CD4-positive, alpha-beta memory T cell (primary cell): ENCODE results near the gene ODC1. TPM values are rescaled to one million over a fixed set of nuclear protein-coding genes. Genes with fewer than 3 reads are reported as not detected.

Source experiments
- CTCF ChIA-PET: fragments of 350-600 bp; sonication (Branson Sonifier 250); formaldehyde crosslinking; loops from one replicate; lab custom pipeline; 2021; ENCODE audit warnings: inconsistent platforms; ENCODE audit not compliant: partially characterized antibody; lab: Charles Lee
- POLR2A ChIA-PET: fragments of 350-600 bp; sonication (Branson Sonifier 250); formaldehyde crosslinking; loops from one replicate; lab custom pipeline; 2021; ENCODE audit not compliant: partially characterized antibody; lab: Charles Lee
- DNase-seq, 5 donors: peaks; one replicate each; pipeline versions ENCODE4 v3.0.0 to v3.0.0-alpha.2; 2020 to 2022; ENCODE audit warnings: mixed read lengths in 1 of 5
- H3K27ac ChIP-seq: one replicate; pipeline ENCODE4 v1.7.0; 2013; ENCODE audit warnings: low read depth, low read length
- H3K27me3 ChIP-seq: 2 replicates; pipeline ENCODE4 v1.7.0; 2013; ENCODE audit warnings: mild to moderate bottlenecking, low read length, moderate library complexity; ENCODE audit not compliant: insufficient read depth
- H3K36me3 ChIP-seq: 2 replicates; pipeline ENCODE4 v1.7.0; 2013; ENCODE audit warnings: mild to moderate bottlenecking, low read length, moderate library complexity; ENCODE audit not compliant: insufficient read depth
- H3K4me1 ChIP-seq: 2 replicates; pipeline ENCODE4 v1.7.0; 2013; ENCODE audit warnings: mild to moderate bottlenecking, low read length, moderate library complexity; ENCODE audit not compliant: insufficient read depth
- H3K4me3 ChIP-seq, 2 donors: one replicate each; pipeline ENCODE4 v1.7.0; 2013; ENCODE audit warnings: low read length in 2 of 2, mild to moderate bottlenecking in 1 of 2
- H3K9me3 ChIP-seq, 2 donors: one replicate each; pipeline ENCODE4 v1.7.0; 2013; ENCODE audit warnings: low read length in 2 of 2, control low read depth in 1 of 2; ENCODE audit not compliant: control insufficient read depth in 1 of 2
- H3K27ac Mint-ChIP-seq, 7 donors: one replicate each; pipeline ENCODE4 v1.8.0; 2020 to 2021; ENCODE audit warnings: mixed read lengths in 7 of 7, mild to moderate bottlenecking in 6 of 7, inconsistent platforms in 3 of 7, moderate library complexity in 3 of 7
- H3K27me3 Mint-ChIP-seq, 2 donors: one replicate each; pipeline ENCODE4 v1.8.0; 2020 to 2021; ENCODE audit warnings: mixed read lengths in 2 of 2
- H3K36me3 Mint-ChIP-seq, 2 donors: one replicate each; pipeline ENCODE4 v1.8.0; 2020 to 2021; ENCODE audit warnings: mixed read lengths in 2 of 2, inconsistent platforms in 1 of 2, mild to moderate bottlenecking in 1 of 2
- H3K4me1 Mint-ChIP-seq, 4 donors: one replicate each; pipeline ENCODE4 v1.8.0; 2020 to 2021; ENCODE audit warnings: mixed read lengths in 4 of 4, mild to moderate bottlenecking in 1 of 4
- H3K4me3 Mint-ChIP-seq, 8 donors: one replicate each; pipeline ENCODE4 v1.8.0; 2020 to 2021; ENCODE audit warnings: mixed read lengths in 8 of 8, mild to moderate bottlenecking in 7 of 8, moderate library complexity in 6 of 8, inconsistent platforms in 3 of 8
- H3K9me3 Mint-ChIP-seq, 8 donors: one replicate each; pipeline ENCODE4 v1.8.0; 2020 to 2021; ENCODE audit warnings: mixed read lengths in 8 of 8, mild to moderate bottlenecking in 5 of 8, inconsistent platforms in 3 of 8, moderate library complexity in 1 of 8
- intact Hi-C: fragments of 100-400 bp; cut with micrococcal nuclease; formaldehyde crosslinking; loops from one replicate; pipeline ENCODE4 v1.15.1; 2023
- polyA plus RNA-seq, 2 donors: library from polyadenylated mRNA; unstranded; fragments of 300-500 nt; fragmentation: Illumina TruSeq; gene quantifications; one replicate each; pipeline ENCODE4 v1.2.3, GENCODE V29; 2021
- total RNA-seq, 2 experiments: library from RNA; stranded (reverse); gene quantifications; one replicate each; pipeline ENCODE4 v1.2.3, GENCODE V29; 2021

ODC1 gene
- total and polyA plus RNA-seq, 4 experiments from 2014 or later = 32.5 to 63.5 (median 44.8) TPM

- intact Hi-C loops = no loop called here
- no peak overlapping the region for H3K4me3 ChIP-seq
- no peaks in the 10 kb centered on the region for H3K4me1 ChIP-seq
- H3K36me3 Mint-ChIP-seq = peaks cover 8 to 33% of the 10 kb centered on the region in 2 donors
- no peaks in the 10 kb centered on the region for H3K9me3 ChIP-seq
- no peak for DNase-seq
- H3K9me3 Mint-ChIP-seq = no peaks in the 10 kb centered on the region
- no peaks in the 10 kb centered on the region for H3K27me3 Mint-ChIP-seq
- no peak overlapping the region for H3K27ac ChIP-seq
- CTCF ChIA-PET = interaction anchor here (0.7 to 6.3 kb wide), 5 partner anchors 9 to 293 kb away, joined by 3 to 40 read pairs (median 4); no protein-coding TSS in a partner anchor
- POLR2A ChIA-PET = interaction anchor here (0.7 to 1.0 kb wide), 2 partner anchors 27 to 482 kb away, joined by 3 read pairs; no protein-coding TSS in a partner anchor
- H3K27ac Mint-ChIP-seq = peak overlapping the region in 3 of 7 donors; percentile 62 to 70 (median 64)
- no peaks in the 10 kb centered on the region for H3K27me3 ChIP-seq
- peaks cover 0 to 14% (median under 1%) of the 10 kb centered on the region in 4 donors for H3K4me1 Mint-ChIP-seq
- peaks cover 20% of the 10 kb centered on the region for H3K36me3 ChIP-seq
- H3K4me3 Mint-ChIP-seq = no peak overlapping the region
Observed at GRCh38 chr2:10417551-10418335, 30.4 kb downstream of the ODC1 start.

DNA sequence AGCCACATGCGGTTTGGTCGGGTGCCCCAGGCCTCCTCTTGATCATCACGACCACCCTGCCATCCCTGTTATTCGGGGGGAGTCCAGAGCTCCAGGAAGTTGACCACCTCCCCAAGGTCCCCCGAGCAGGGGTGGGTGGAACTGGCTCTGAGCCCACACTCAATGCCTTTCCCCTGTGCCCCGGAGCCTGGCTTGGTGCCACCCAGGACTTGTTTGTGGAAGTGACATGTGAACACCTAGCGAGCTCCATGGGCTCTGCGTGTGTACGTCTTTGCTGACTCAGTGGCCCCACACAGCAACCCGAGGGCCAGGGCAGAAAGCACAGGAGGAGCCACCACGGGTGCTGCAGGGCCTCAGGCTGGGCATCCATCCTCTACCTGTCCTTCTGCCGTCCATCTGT lies 32.5 kb downstream of the ODC1 start:
- Mint-ChIP-seq H3K4me3 (no peak overlapping the region), H3K27me3 (no peaks in the 10 kb centered on the region), H3K4me1 (peaks cover 0 to 14% (median 1%) of the 10 kb centered on the region in 4 donors), H3K36me3 (peaks cover 17 to 21% of the 10 kb centered on the region in 2 donors), H3K27ac (peak overlapping the region in 1 of 7 donors; percentile 47), H3K9me3 (no peaks in the 10 kb centered on the region)
- ChIA-PET POLR2A (no interaction called here), CTCF (interaction anchor here (0.7 kb wide), 1 partner anchor 20 kb away, joined by 3 read pairs; no protein-coding TSS in a partner anchor)
- intact Hi-C loops = no loop called here
- Histone ChIP-seq H3K27me3 (no peaks in the 10 kb centered on the region), H3K9me3 (no peaks in the 10 kb centered on the region), H3K4me1 (no peaks in the 10 kb centered on the region), H3K27ac (no peak overlapping the region), H3K36me3 (peaks cover 17% of the 10 kb centered on the region), H3K4me3 (no peak overlapping the region)
- DNase-seq = no peak

GRCh38 chr2:10415048-10415447 lies 33.1 kb downstream of the ODC1 start:
- Mint-ChIP-seq H3K4me1 (peaks cover 0 to 14% (median 2%) of the 10 kb centered on the region in 4 donors), H3K36me3 (peaks cover 17% of the 10 kb centered on the region in 2 donors), H3K27me3 (no peaks in the 10 kb centered on the region), H3K27ac (no peak overlapping the region), H3K9me3 (no peaks in the 10 kb centered on the region), H3K4me3 (no peak overlapping the region)
- H3K27ac ChIP-seq = no peak overlapping the region
- no peaks in the 10 kb centered on the region for H3K4me1 ChIP-seq
- peaks cover 17% of the 10 kb centered on the region for H3K36me3 ChIP-seq
- ChIA-PET POLR2A (no interaction called here), CTCF (interaction anchor here (0.7 kb wide), 1 partner anchor 20 kb away, joined by 3 read pairs; no protein-coding TSS in a partner anchor)
- intact Hi-C loops = no loop called here
- DNase-seq = no peak
- no peak overlapping the region for H3K4me3 ChIP-seq
- no peaks in the 10 kb centered on the region for H3K27me3 ChIP-seq
- no peaks in the 10 kb centered on the region for H3K9me3 ChIP-seq

- peaks cover 0 to 14% (median 2%) of the 10 kb centered on the region in 4 donors for H3K4me1 Mint-ChIP-seq
- H3K4me3 ChIP-seq = no peak overlapping the region
- ChIA-PET CTCF (no interaction called here), POLR2A (no interaction called here)
- no peaks in the 10 kb centered on the region for H3K27me3 Mint-ChIP-seq
- H3K9me3 ChIP-seq = no peaks in the 10 kb centered on the region
- peak overlapping the region in 1 of 7 donors; percentile 23 for H3K27ac Mint-ChIP-seq
- intact Hi-C loops = no loop called here
- peaks cover 14 to 17% of the 10 kb centered on the region in 2 donors for H3K36me3 Mint-ChIP-seq
- H3K4me3 Mint-ChIP-seq = no peak overlapping the region
- DNase-seq = no peak
- peaks cover 17% of the 10 kb centered on the region for H3K36me3 ChIP-seq
- H3K27ac ChIP-seq = no peak overlapping the region
- H3K27me3 ChIP-seq = no peaks in the 10 kb centered on the region
- no peaks in the 10 kb centered on the region for H3K4me1 ChIP-seq
- H3K9me3 Mint-ChIP-seq = no peaks in the 10 kb centered on the region
Observed at GRCh38 chr2:10414591-10414990, 33.5 kb downstream of the ODC1 start.

DNA sequence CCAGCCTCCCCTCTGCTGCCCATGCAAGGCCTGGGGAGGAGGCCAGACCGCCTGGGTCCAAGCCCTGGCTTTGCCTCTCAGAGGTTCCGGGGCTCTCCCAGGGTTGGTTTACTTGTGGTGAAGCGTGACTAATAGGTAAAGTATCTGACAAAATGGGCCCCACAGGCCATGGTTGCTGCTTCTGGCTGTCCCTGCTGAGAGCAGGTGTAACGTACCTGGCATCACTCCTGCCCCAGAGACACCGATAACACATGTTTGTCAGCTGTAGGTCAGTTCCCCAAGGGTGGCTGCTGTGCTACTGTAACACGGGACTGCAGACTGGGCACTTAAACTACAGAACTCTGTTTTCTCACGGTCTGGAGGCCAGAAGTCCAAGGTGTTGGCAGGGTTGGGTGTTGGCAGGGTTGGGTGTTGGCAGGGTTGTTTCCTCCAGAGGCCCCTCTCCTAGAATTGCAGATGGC lies 34.1 kb downstream of the ODC1 start:
- no peak for DNase-seq
- Mint-ChIP-seq H3K4me1 (peaks cover 4 to 18% (median 5%) of the 10 kb centered on the region in 4 donors), H3K4me3 (no peak overlapping the region), H3K27me3 (no peaks in the 10 kb centered on the region), H3K27ac (no peak overlapping the region), H3K9me3 (no peaks in the 10 kb centered on the region), H3K36me3 (peaks cover 12 to 16% of the 10 kb centered on the region in 2 donors)
- ChIA-PET CTCF (no interaction called here), POLR2A (no interaction called here)
- intact Hi-C loops = no loop called here
- Histone ChIP-seq H3K27ac (no peak overlapping the region), H3K9me3 (no peaks in the 10 kb centered on the region), H3K4me1 (peaks cover 4% of the 10 kb centered on the region), H3K36me3 (peaks cover 17% of the 10 kb centered on the region), H3K27me3 (no peaks in the 10 kb centered on the region), H3K4me3 (no peak overlapping the region)

DNA sequence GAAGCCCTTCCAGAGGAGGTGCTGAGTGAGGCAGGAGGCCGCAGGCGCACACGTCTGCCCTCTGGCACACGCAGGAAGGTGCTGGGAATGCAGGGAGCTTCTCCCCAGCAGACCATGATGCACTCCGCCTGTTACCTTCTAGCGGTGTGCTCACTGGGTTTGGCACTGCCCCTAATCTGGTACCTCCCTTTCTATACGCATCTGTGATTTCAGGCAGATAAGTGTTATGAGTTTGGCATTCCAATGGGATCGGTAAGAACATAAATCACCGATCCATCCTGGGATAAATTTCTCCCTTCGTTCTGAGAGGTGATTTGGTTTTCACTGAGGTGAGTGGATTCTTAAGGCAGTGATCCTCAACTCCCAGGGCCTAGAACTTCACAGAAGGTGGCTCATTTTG lies 34.6 kb downstream of the ODC1 start:
- Mint-ChIP-seq H3K4me3 (no peak overlapping the region), H3K27ac (no peak overlapping the region), H3K9me3 (no peaks in the 10 kb centered on the region), H3K27me3 (no peaks in the 10 kb centered on the region), H3K4me1 (peaks cover 9 to 23% (median 10%) of the 10 kb centered on the region in 4 donors), H3K36me3 (peaks cover 14 to 16% of the 10 kb centered on the region in 2 donors)
- Histone ChIP-seq H3K9me3 (no peaks in the 10 kb centered on the region), H3K4me3 (no peak overlapping the region), H3K36me3 (peaks cover 17% of the 10 kb centered on the region), H3K27ac (no peak overlapping the region), H3K27me3 (no peaks in the 10 kb centered on the region), H3K4me1 (peaks cover 9% of the 10 kb centered on the region)
- ChIA-PET CTCF (interaction anchor here (1.1 kb wide), 1 partner anchor 289 kb away, joined by 4 read pairs; no protein-coding TSS in a partner anchor), POLR2A (interaction anchor here (1.2 kb wide), 1 partner anchor 110 kb away, joined by 3 read pairs; no protein-coding TSS in a partner anchor)
- no peak for DNase-seq
- intact Hi-C loops = no loop called here

DNA sequence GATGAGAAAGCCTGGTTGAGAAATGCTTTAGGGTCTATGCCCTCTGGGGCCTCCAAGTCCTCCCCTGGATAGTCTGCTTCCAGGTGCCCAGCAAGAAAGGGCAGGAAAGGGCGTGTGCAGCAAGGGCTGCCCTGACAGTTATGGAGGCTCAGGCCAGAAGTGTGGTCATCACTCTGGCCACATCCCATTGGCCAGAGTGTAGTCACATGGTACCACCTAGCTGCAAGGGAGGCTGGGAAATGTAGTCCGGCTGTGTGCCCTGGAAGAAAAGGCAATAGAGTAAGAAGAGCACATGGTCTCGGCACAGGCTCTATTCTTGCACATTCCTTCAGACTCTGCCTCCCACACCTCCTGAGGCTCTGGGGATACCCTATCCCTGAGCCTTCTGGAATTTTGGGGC lies 35.7 kb downstream of the ODC1 start:
- ChIA-PET POLR2A (interaction anchor here (1.2 to 1.3 kb wide), 2 partner anchors 109 to 110 kb away, joined by 3 read pairs; partner anchors contain the start of gene HPCAL1), CTCF (interaction anchor here (1.1 to 11.4 kb wide), 4 partner anchors 23 to 288 kb away, joined by 4 to 208 read pairs (median 4); partner anchors contain the start of gene HPCAL1)
- Mint-ChIP-seq H3K4me3 (peak overlapping the region in 1 of 8 donors; percentile 8), H3K27ac (peak overlapping the region in 1 of 7 donors; percentile 37), H3K4me1 (peaks cover 20 to 35% (median 21%) of the 10 kb centered on the region in 4 donors), H3K9me3 (no peaks in the 10 kb centered on the region), H3K27me3 (no peaks in the 10 kb centered on the region), H3K36me3 (peaks cover 13 to 14% of the 10 kb centered on the region in 2 donors)
- H3K27me3 ChIP-seq = no peaks in the 10 kb centered on the region
- H3K4me3 ChIP-seq = no peak overlapping the region
- peaks cover 20% of the 10 kb centered on the region for H3K4me1 ChIP-seq
- H3K27ac ChIP-seq = no peak overlapping the region
- DNase-seq = no peak
- intact Hi-C loops = no loop called here
- H3K36me3 ChIP-seq = peaks cover 17% of the 10 kb centered on the region
- H3K9me3 ChIP-seq = no peaks in the 10 kb centered on the region
